SU-DHL-6 (cell line): Measurements from ENCODE around the gene CDIP1.

ENCODE experiments used
- EZH2phosphoT487 ChIP-seq: fragments of 200-600 bp; sonication (generic), shearing (Covaris generic); conservative IDR thresholded peaks from 2 replicates; pipeline ENCODE4 v1.6.1; 2018; ENCODE audit warnings: mild to moderate bottlenecking, antibody characterized with exemption, low read length, moderate library complexity, mixed read lengths
- TF ChIP-seq, protein P1 (sequence below): fragments of 200-600 bp; sonication (generic); IDR thresholded peaks from one replicate; pipeline ENCODE4 v1.5.1; 2017; ENCODE audit warnings: antibody characterized with exemption, mild to moderate bottlenecking, low read length, moderate library complexity; ENCODE audit not compliant: insufficient read depth, poor library complexity, severe bottlenecking

DNA sequence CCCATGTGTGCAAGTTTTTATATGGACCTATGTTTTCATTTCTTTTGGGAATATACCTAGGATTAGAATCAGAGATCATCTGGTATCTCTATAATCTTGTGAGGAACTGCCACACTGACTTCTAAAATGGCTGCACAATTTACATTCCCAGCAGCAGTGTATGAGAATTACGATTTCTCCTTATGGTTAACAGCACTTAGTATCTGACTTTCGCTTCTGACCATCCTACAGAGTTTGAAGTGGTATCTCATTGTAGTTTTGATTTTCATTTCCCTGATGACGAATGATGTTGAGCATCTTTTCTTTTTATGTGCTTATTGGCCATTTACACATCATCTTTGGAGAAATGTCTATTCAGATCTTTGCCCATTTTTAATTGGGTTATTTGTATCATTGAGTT, 27.6 kb upstream of the CDIP1 start:
- TF ChIP-seq, protein P1, sequence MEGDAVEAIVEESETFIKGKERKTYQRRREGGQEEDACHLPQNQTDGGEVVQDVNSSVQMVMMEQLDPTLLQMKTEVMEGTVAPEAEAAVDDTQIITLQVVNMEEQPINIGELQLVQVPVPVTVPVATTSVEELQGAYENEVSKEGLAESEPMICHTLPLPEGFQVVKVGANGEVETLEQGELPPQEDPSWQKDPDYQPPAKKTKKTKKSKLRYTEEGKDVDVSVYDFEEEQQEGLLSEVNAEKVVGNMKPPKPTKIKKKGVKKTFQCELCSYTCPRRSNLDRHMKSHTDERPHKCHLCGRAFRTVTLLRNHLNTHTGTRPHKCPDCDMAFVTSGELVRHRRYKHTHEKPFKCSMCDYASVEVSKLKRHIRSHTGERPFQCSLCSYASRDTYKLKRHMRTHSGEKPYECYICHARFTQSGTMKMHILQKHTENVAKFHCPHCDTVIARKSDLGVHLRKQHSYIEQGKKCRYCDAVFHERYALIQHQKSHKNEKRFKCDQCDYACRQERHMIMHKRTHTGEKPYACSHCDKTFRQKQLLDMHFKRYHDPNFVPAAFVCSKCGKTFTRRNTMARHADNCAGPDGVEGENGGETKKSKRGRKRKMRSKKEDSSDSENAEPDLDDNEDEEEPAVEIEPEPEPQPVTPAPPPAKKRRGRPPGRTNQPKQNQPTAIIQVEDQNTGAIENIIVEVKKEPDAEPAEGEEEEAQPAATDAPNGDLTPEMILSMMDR: no peak
- TF ChIP-seq EZH2phosphoT487: no peak
